GM18505 (cell line): ENCODE results near the gene COPS3.
"Not testable (repeated sequence)": the region's sequence is repeated elsewhere in the genome, so short reads cannot be mapped to it uniquely, and the experiment has no call there.

Experiments
- ATAC-seq: cut with Tn5 transposase; IDR thresholded peaks from one replicate; pipeline ENCODE4 v1.9.1; 2021; ENCODE audit not compliant: unreplicated experiment
- POLR2A ChIP-seq: IDR thresholded peaks from 4 replicates; pipeline ENCODE4 v1.6.1; 2011; ENCODE audit warnings: borderline replicate concordance; ENCODE audit not compliant: insufficient read depth, insufficient read length; ENCODE audit errors: extremely low read depth

Gene COPS3

GRCh38 chr17:17289701-17290100, 8.7 kb upstream of the COPS3 start:
- ATAC-seq: no peak

GRCh38 chr17:17289086-17289485, 8.0 kb upstream of the COPS3 start:
- no peak for TF ChIP-seq POLR2A
- no peak for ATAC-seq

More at GRCh38 chr17:17289701-17290100, 8.7 kb upstream of the COPS3 start:
- no peak for TF ChIP-seq POLR2A

GRCh38 chr17:17285951-17286350, 4.9 kb upstream of the COPS3 start:
- no peak for ATAC-seq
- no peak for TF ChIP-seq POLR2A

- ATAC-seq: no peak
- TF ChIP-seq POLR2A: no peak
Measured at GRCh38 chr17:17279316-17279715, 1.7 kb downstream of the COPS3 start.

GRCh38 chr17:17277431-17277830, 3.6 kb downstream of the COPS3 start:
- not testable (repeated sequence) for ATAC-seq

GRCh38 chr17:17275971-17276370, 5.1 kb downstream of the COPS3 start:
- TF ChIP-seq POLR2A: no peak
- ATAC-seq: no peak

- no peak for ATAC-seq
Measured at GRCh38 chr17:17269926-17270773, 10.9 kb downstream of the COPS3 start.

GRCh38 chr17:17264430-17264829, 16.6 kb downstream of the COPS3 start:
- no peak for ATAC-seq
- TF ChIP-seq POLR2A: no peak

More at GRCh38 chr17:17269926-17270773, 10.9 kb downstream of the COPS3 start:
- TF ChIP-seq POLR2A: no peak

- TF ChIP-seq POLR2A: no peak
- ATAC-seq: no peak
Measured at GRCh38 chr17:17258998-17259397, 22.0 kb downstream of the COPS3 start.

GRCh38 chr17:17258011-17258410, 23.0 kb downstream of the COPS3 start:
- ATAC-seq: no peak
- no peak for TF ChIP-seq POLR2A

- TF ChIP-seq POLR2A: no peak
- no peak for ATAC-seq
Measured at GRCh38 chr17:17256316-17256715, 24.7 kb downstream of the COPS3 start.

GRCh38 chr17:17255689-17256088, 25.4 kb downstream of the COPS3 start:
- not testable (repeated sequence) for ATAC-seq

GRCh38 chr17:17254036-17254435, 27.0 kb downstream of the COPS3 start:
- ATAC-seq: no peak

GRCh38 chr17:17253406-17253805, 27.6 kb downstream of the COPS3 start:
- TF ChIP-seq POLR2A: no peak
- no peak for ATAC-seq

More at GRCh38 chr17:17254036-17254435, 27.0 kb downstream of the COPS3 start:
- TF ChIP-seq POLR2A: no peak
